Measurements from ENCODE around the gene TGFBR3L. TPM values are rescaled to one million over a fixed set of nuclear protein-coding genes. Genes with fewer than 3 reads are reported as not detected.

TGFBR3L gene
- total RNA-seq, 1 donor from 2014 or later: 11.2 TPM

DNA sequence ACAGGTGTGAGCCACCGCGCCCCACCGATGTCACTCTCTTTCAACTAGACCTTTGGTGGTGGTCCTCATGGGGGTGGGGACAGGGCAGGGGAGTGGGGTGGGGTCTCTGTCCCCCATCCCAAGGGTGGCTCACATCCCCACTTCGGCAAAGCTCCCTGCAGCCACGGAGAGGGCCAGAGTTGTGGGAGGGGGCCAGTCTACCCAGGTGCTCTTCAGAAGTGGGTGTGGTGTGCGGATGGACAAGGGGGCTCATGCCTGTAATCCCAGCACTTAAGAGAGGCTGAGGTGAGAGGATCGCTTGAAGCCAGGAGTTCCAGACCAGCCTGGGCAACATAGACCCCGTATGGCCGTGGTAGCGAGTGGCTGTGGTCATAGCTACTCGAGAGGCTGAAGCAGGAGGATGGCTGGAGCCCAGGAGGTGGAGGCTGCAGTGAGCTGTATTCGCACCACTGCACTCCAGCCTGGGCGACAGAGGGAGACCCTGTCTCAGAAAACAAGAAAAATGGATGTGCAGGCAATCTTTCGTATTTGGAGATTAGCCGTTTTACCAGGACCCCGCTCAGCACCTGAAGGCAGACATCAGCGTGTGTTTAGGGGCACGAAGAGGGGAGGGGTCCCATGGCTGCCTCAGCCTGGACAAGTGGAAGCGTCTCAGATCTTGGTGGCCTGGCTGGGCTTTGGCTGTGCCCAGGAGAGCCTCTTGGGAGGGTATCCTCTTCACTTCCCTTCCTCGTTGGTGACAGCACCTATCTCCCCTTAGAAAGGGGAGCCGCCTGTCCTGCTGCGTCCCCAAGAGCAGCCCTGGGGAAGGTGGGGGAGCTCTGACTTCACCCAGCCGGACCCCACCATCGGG lies 846 bp downstream of the TGFBR3L start:
- H3K9me3 Mint-ChIP-seq (ENCODE audit: low read depth): no peaks in the 10 kb centered on the region
- no peak for TF ChIP-seq CTCF (IDR thresholded peaks at IDR 0.05)
- H3K27me3 Mint-ChIP-seq (ENCODE audit: low read depth): no peaks in the 10 kb centered on the region
- no peak overlapping the region for H3K27ac Mint-ChIP-seq (ENCODE audit: unreplicated experiment)
- peaks cover 13% of the 10 kb centered on the region for H3K36me3 Mint-ChIP-seq (ENCODE audit: low read depth)
- DNase-seq (ENCODE audit: low spot score): no peak
- H3K4me3 Mint-ChIP-seq (ENCODE audit: unreplicated experiment): peak overlapping the region; percentile 57
- peaks cover 24% of the 10 kb centered on the region for H3K4me1 Mint-ChIP-seq (ENCODE audit: low read depth)

DNA sequence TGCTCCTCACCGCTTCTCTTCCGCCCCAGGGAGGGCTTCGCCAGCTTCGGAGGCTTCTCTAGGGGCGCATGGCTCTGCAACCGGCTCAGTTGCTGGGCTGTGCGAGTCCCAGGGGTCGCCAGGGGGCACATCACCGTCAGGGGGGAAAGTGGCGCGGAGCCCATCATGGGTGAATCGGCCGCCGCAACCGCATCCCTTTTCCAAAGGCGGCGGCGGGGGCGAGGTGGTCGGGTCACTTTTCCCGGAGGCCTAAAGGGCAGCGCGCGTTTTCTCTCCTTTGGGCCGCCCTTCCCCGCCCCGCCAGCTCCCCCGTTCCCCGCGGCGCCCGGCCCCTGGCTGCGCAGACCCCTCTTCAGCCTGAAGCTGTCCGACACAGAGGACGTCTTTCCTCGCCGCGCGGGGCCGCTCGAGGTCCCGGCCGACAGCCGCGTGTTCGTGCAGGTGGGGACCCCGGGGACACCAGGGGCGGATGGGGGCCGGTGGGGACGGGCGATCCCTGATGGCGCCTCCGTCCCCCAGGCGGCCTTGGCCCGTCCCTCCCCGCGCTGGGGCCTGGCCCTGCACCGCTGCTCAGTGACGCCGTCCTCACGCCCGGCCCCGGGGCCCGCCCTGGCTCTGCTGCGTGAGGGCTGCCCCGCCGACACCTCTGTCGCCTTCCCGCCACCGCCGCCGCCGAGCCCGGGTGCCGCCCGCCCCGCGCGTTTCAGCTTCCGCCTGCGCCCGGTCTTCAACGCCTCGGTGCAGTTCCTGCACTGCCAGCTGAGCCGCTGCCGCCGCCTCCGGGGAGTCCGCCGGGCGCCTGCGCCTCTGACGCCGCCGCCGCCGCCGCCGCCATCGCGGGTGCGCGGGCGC lies 1.7 kb downstream of the TGFBR3L start:
- no peaks in the 10 kb centered on the region for H3K27me3 Mint-ChIP-seq (ENCODE audit: low read depth)

GRCh38 chr19:7916955-7917266 lies 2.3 kb downstream of the TGFBR3L start:
- H3K27me3 Mint-ChIP-seq (ENCODE audit: low read depth): no peaks in the 10 kb centered on the region
- H3K4me3 Mint-ChIP-seq (ENCODE audit: unreplicated experiment): peak overlapping the region; percentile 74
- peak overlapping the region; percentile 81 for H3K27ac Mint-ChIP-seq (ENCODE audit: unreplicated experiment)

More for the DNA sequence above, 1.7 kb downstream of the TGFBR3L start:
- Mint-ChIP-seq H3K27ac (ENCODE audit: unreplicated experiment) (no peak overlapping the region), H3K36me3 (ENCODE audit: low read depth) (peaks cover 8% of the 10 kb centered on the region), H3K4me3 (ENCODE audit: unreplicated experiment) (peak overlapping the region; percentile 74), H3K4me1 (ENCODE audit: low read depth) (peaks cover 30% of the 10 kb centered on the region), H3K9me3 (ENCODE audit: low read depth) (no peaks in the 10 kb centered on the region)
- TF ChIP-seq CTCF (IDR thresholded peaks at IDR 0.05): peak; percentile 40
- DNase-seq (ENCODE audit: low spot score): peak; percentile 89

DNA sequence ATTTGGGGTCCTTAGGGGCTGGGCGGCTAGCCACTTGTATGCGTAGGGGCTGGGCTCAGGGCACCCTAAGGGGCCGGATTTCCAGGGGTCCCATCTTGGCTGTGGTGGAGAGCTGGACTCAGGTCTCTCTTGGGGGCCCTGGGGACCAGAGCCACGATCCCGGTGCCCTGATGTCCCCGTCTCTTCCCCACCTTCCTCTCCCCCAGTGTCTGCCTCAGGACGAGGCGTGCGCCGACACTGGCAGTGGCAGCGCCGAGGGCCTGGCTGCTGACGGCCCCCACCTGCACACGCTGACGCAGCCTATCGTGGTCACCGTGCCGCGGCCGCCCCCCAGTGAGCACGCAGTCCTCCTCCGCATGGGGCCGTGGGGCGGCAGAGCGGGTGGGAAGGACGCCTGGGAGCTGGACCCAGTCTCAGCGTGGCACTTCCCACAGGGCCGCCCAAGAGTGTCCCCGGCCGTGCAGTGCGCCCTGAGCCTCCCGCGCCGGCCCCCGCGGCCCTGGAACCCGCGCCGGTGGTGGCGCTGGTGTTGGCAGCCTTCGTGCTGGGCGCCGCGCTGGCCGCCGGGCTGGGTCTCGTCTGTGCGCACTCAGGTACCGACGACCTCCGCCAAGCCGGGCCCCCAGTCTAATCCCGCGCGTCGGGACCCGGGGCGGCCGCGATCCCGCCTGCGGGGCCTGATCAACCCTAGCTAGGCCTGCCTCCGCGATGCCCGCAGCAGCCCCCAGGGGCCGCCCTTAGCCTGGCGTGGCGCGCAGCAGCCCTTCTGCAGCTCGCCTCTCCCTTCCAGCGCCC lies 2.8 kb downstream of the TGFBR3L start:
- peak; percentile 80 for TF ChIP-seq CTCF (IDR thresholded peaks at IDR 0.05)
- peak overlapping the region; percentile 74 for H3K4me3 Mint-ChIP-seq (ENCODE audit: unreplicated experiment)
- H3K27me3 Mint-ChIP-seq (ENCODE audit: low read depth): no peaks in the 10 kb centered on the region
- peaks cover 4% of the 10 kb centered on the region for H3K36me3 Mint-ChIP-seq (ENCODE audit: low read depth)
- peak; percentile 87 for DNase-seq (ENCODE audit: low spot score)
- peak overlapping the region; percentile 81 for H3K27ac Mint-ChIP-seq (ENCODE audit: unreplicated experiment)
- peaks cover 40% of the 10 kb centered on the region for H3K4me1 Mint-ChIP-seq (ENCODE audit: low read depth)
- no peaks in the 10 kb centered on the region for H3K9me3 Mint-ChIP-seq (ENCODE audit: low read depth)

More at GRCh38 chr19:7916955-7917266, 2.3 kb downstream of the TGFBR3L start:
- DNase-seq (ENCODE audit: low spot score): no peak
- no peak for TF ChIP-seq CTCF (IDR thresholded peaks at IDR 0.05)
- Mint-ChIP-seq H3K36me3 (ENCODE audit: low read depth) (peaks cover 6% of the 10 kb centered on the region), H3K4me1 (ENCODE audit: low read depth) (peaks cover 36% of the 10 kb centered on the region), H3K9me3 (ENCODE audit: low read depth) (no peaks in the 10 kb centered on the region)

Data from chondrocyte (in vitro differentiated cells).